Hepatocyte (in vitro differentiated cells): ENCODE measurements around the gene AGTPBP1. TPM values are rescaled to one million over a fixed set of nuclear protein-coding genes. Genes with fewer than 3 reads are reported as not detected.

Experiments used
- DNase-seq: peaks from one replicate; pipeline ENCODE4 v3.0.0-alpha.2; 2016; ENCODE audit warnings: low spot score
- H2AFZ ChIP-seq: fragments of 200-600 bp; sonication (generic); 2 replicates; pipeline ENCODE4 v1.6.0; 2016; ENCODE audit warnings: antibody characterized with exemption, mild to moderate bottlenecking
- H3K27ac ChIP-seq: fragments of 200-600 bp; sonication (generic); 2 replicates; pipeline ENCODE4 v1.5.1; 2016; ENCODE audit warnings: mild to moderate bottlenecking
- H3K27me3 ChIP-seq: fragments of 200-600 bp; sonication (generic); 2 replicates; pipeline ENCODE4 v1.6.1; 2016
- H3K36me3 ChIP-seq: fragments of 200-600 bp; sonication (generic); replicated peaks from 2 replicates; pipeline ENCODE4 v1.5.1; 2016; ENCODE audit warnings: low read depth; ENCODE audit not compliant: insufficient read depth
- H3K4me1 ChIP-seq: fragments of 200-600 bp; sonication (generic); 2 replicates; pipeline ENCODE4 v1.5.1; 2016; ENCODE audit warnings: mild to moderate bottlenecking, moderate library complexity; ENCODE audit not compliant: insufficient read depth
- H3K4me2 ChIP-seq: fragments of 200-600 bp; sonication (generic); 2 replicates; pipeline ENCODE4 v1.6.0; 2016
- H3K4me3 ChIP-seq: fragments of 200-600 bp; sonication (generic); 2 replicates; pipeline ENCODE4 v1.5.1; 2016; ENCODE audit warnings: mild to moderate bottlenecking
- H3K79me2 ChIP-seq: fragments of 200-600 bp; sonication (generic); 2 replicates; pipeline ENCODE4 v1.6.0; 2017; ENCODE audit warnings: mild to moderate bottlenecking
- H3K9me2 ChIP-seq: fragments of 200-600 bp; sonication (generic); replicated peaks from 2 replicates; pipeline ENCODE4 v1.6.0; 2017; ENCODE audit warnings: mild to moderate bottlenecking; ENCODE audit not compliant: insufficient read depth
- H3K9me3 ChIP-seq: fragments of 200-600 bp; sonication (generic); 2 replicates; pipeline ENCODE4 v1.5.1; 2016; ENCODE audit warnings: low read depth, mild to moderate bottlenecking
- H4K20me1 ChIP-seq: fragments of 200-600 bp; sonication (generic); 2 replicates; pipeline ENCODE4 v1.6.0; 2016; ENCODE audit warnings: mild to moderate bottlenecking; ENCODE audit not compliant: insufficient read depth, poor library complexity, severe bottlenecking
- CTCF ChIP-seq: fragments of 200-600 bp; sonication (generic); IDR thresholded peaks from 2 replicates; pipeline ENCODE4 v1.5.1; 2016; ENCODE audit warnings: antibody characterized with exemption, mild to moderate bottlenecking; ENCODE audit not compliant: poor library complexity
- EZH2 ChIP-seq: fragments of 200-600 bp; sonication (generic); IDR thresholded peaks from 2 replicates; pipeline ENCODE4 v1.6.1; 2016; ENCODE audit warnings: antibody characterized with exemption, mild to moderate bottlenecking, borderline replicate concordance
- EZH2phosphoT487 ChIP-seq: fragments of 200-600 bp; sonication (generic); IDR thresholded peaks from one replicate; pipeline ENCODE4 v1.6.1; 2018; ENCODE audit warnings: antibody characterized with exemption, mild to moderate bottlenecking, low read depth, moderate library complexity; ENCODE audit not compliant: unreplicated experiment, severe bottlenecking
- WGBS: methylation state at CpG from one replicate; pipeline ENCODE4 v1.1.6; 2016; ENCODE audit warnings: low lambda C conversion rate; ENCODE audit errors: missing lambda C conversion rate; 5-methylcytosine and 5-hydroxymethylcytosine counted together
- polyA plus RNA-seq: library from polyadenylated mRNA; unstranded; fragments of >200 nt; fragmentation: Nextera tagmentation; extraction: Ambion mirVana; gene quantifications from 2 replicates; pipeline ENCODE4 v1.2.1, GENCODE V29; 2016
- total RNA-seq: library from RNA; depleted of rRNA; stranded (reverse); fragments of >200 nt; gene quantifications from 2 replicates; pipeline ENCODE4 v1.2.3, GENCODE V29; 2014

AGTPBP1 gene
- total and polyA plus RNA-seq, 2 experiments from 2014 or later: 7.6 to 16.8 TPM

DNA sequence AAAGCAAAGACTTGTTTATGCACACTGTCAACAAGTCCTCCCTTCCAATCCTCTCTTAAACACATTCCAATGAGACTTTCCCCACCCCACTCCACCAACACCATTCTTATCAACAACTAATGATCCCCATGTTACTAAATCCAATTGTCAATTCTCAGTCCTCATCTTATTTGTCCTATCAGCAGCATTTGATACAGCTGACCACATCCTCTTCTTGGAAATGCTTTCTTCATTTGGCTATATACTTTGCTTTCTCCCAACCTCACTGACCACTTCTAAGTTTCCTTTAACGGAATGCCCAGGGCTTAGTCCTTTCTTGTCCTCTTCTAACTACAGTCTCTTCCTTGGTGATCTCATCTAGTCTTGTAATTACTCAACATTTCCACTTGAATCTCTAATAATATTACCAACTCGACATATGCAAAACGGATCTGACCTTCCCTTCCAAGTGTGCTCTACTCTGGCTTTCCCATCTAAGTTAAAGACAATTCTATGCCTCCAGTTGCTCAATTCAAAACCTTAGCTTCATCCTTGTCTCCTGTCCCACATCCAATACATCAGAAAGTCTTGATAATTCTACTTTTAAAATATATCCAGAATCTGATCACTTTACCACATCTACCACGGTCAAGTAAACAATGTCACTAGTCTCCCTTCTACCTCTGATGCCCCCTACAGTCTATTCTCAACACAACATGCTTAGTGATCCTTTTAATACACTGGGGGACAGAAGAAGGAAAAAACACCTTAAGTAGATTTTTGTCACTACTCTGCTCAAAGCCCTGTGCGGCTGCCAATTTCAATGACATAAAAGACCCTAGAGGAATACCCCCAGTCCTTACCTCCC lies 25.5 kb downstream of the AGTPBP1 start:
- H3K9me2 ChIP-seq: no peaks in the 10 kb centered on the region
- DNase-seq: no peak
- H3K4me2 ChIP-seq: no peak overlapping the region
- no peak overlapping the region for H3K4me3 ChIP-seq
- H3K27me3 ChIP-seq: no peaks in the 10 kb centered on the region
- H3K27ac ChIP-seq: no peak overlapping the region
- H2AFZ ChIP-seq: no peak overlapping the region
- WGBS: 93% methylated on average over 5 of the region's 5 CpGs
- H3K4me1 ChIP-seq: no peaks in the 10 kb centered on the region
- no peaks in the 10 kb centered on the region for H3K9me3 ChIP-seq
- H3K79me2 ChIP-seq: no peaks in the 10 kb centered on the region
- H4K20me1 ChIP-seq: no peaks in the 10 kb centered on the region
- TF ChIP-seq EZH2phosphoT487 (no peak), CTCF (no peak), EZH2 (no peak)
- H3K36me3 ChIP-seq: no peaks in the 10 kb centered on the region

DNA sequence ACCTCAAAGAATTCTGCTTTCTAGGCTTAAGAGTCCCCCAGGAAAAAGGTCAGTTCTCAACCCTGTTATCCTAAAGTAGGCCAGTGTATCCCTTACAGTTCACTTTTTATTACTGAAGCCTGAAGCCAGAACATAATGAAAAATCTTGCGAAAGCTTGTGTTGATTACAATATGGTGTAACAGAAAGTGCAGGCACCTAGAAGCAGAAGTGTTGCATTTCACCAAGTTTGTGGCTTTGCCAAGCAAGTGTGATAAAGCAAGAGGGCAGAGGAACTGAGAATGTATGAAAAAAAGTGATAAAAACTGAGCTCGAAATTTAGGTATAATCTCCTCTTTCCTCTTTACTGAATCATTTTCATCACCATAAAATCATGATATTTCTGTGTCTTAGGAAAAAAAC lies 26.2 kb downstream of the AGTPBP1 start:
- DNase-seq: no peak
- H3K9me3 ChIP-seq: no peaks in the 10 kb centered on the region
- 80% methylated on average over 2 of the region's 2 CpGs for WGBS
- H4K20me1 ChIP-seq: no peaks in the 10 kb centered on the region
- H3K79me2 ChIP-seq: no peaks in the 10 kb centered on the region
- H3K9me2 ChIP-seq: no peaks in the 10 kb centered on the region
- no peaks in the 10 kb centered on the region for H3K4me1 ChIP-seq
- no peak overlapping the region for H3K4me3 ChIP-seq
- H3K27me3 ChIP-seq: no peaks in the 10 kb centered on the region
- TF ChIP-seq EZH2phosphoT487 (no peak), CTCF (no peak), EZH2 (no peak)
- no peak overlapping the region for H3K27ac ChIP-seq
- no peak overlapping the region for H2AFZ ChIP-seq
- no peak overlapping the region for H3K4me2 ChIP-seq
- H3K36me3 ChIP-seq: no peaks in the 10 kb centered on the region

- no peaks in the 10 kb centered on the region for H3K9me2 ChIP-seq
- 82% methylated on average over 2 of the region's 2 CpGs for WGBS
Measured at GRCh38 chr9:85713897-85714296, 27.9 kb downstream of the AGTPBP1 start.

More at GRCh38 chr9:85713897-85714296, 27.9 kb downstream of the AGTPBP1 start:
- H3K4me1 ChIP-seq: no peaks in the 10 kb centered on the region
- H4K20me1 ChIP-seq: no peaks in the 10 kb centered on the region
- no peaks in the 10 kb centered on the region for H3K9me3 ChIP-seq
- no peak overlapping the region for H3K27ac ChIP-seq
- no peak for DNase-seq
- no peaks in the 10 kb centered on the region for H3K27me3 ChIP-seq
- no peak overlapping the region for H3K4me3 ChIP-seq
- H3K4me2 ChIP-seq: no peak overlapping the region
- no peak overlapping the region for H2AFZ ChIP-seq
- no peak for TF ChIP-seq CTCF
- TF ChIP-seq EZH2: no peak
- TF ChIP-seq EZH2phosphoT487: no peak
- H3K36me3 ChIP-seq: no peaks in the 10 kb centered on the region
- H3K79me2 ChIP-seq: no peaks in the 10 kb centered on the region
